Upper lobe of right lung (tissue), 1 donor: ENCODE data around the gene ZBTB49. TPM values are rescaled to one million over a fixed set of nuclear protein-coding genes. Genes with fewer than 3 reads are reported as not detected.

Experiments used
- ATAC-seq: fragments of 200-7000 bp; cut with Tn5 transposase; one replicate; pipeline ENCODE4 v1.9.1; 2020; ENCODE audit warnings: mild to moderate bottlenecking, moderate library complexity
- DNase-seq: peaks from one replicate; pipeline ENCODE4 v3.0.0-alpha.2; 2020
- H3K27ac ChIP-seq: fragments of 200-600 bp; one replicate; pipeline ENCODE4 v1.8.0; 2022
- H3K27me3 ChIP-seq: fragments of 200-600 bp; one replicate; pipeline ENCODE4 v1.8.0; 2022; ENCODE audit warnings: mild to moderate bottlenecking
- H3K36me3 ChIP-seq: fragments of 200-600 bp; one replicate; pipeline ENCODE4 v1.8.0; 2022
- H3K4me1 ChIP-seq: fragments of 200-600 bp; one replicate; pipeline ENCODE4 v1.8.0; 2022
- H3K4me3 ChIP-seq: fragments of 200-600 bp; one replicate; pipeline ENCODE4 v1.8.0; 2022; ENCODE audit warnings: mild to moderate bottlenecking
- H3K9me3 ChIP-seq: fragments of 200-600 bp; one replicate; pipeline ENCODE4 v1.8.0; 2022
- CTCF ChIP-seq: fragments of 200-600 bp; IDR thresholded peaks from one replicate; pipeline ENCODE4 v1.8.0; 2022; ENCODE audit warnings: antibody characterized with exemption
- intact Hi-C: fragments of 100-400 bp; cut with DNase I; formaldehyde crosslinking; loops from one replicate; pipeline ENCODE4 v1.11.0; 2022
- total RNA-seq: library from RNA; stranded (reverse); fragmentation: NEBNext Ultra II Directional; extraction: Animal tissue kit (Norgen Biotek cat#: 25700); gene quantifications from one replicate; pipeline ENCODE4 v1.2.1, GENCODE V29; 2021
- donor health status: DM: no; HTN: yes; CAD: no; lungs with severe emphysema.

ZBTB49 gene
- total RNA-seq, 1 donor from 2014 or later = 5.6 TPM

GRCh38 chr4:4323705-4324534, 33.9 kb downstream of the ZBTB49 start:
- DNase-seq (peak; percentile 19), ATAC-seq (no peak)
- H3K4me3 ChIP-seq = no peak overlapping the region
- H3K9me3 ChIP-seq = no peaks in the 10 kb centered on the region
- H3K27ac ChIP-seq = peak overlapping the region; percentile 37
- intact Hi-C loops = no loop called here
- no peaks in the 10 kb centered on the region for H3K4me1 ChIP-seq
- H3K27me3 ChIP-seq = no peaks in the 10 kb centered on the region
- TF ChIP-seq CTCF = no peak
- peaks cover 31% of the 10 kb centered on the region for H3K36me3 ChIP-seq

GRCh38 chr4:4325321-4325720, 35.3 kb downstream of the ZBTB49 start:
- Histone ChIP-seq H3K4me1 (no peaks in the 10 kb centered on the region), H3K36me3 (peaks cover 22% of the 10 kb centered on the region), H3K27me3 (no peaks in the 10 kb centered on the region), H3K27ac (no peak overlapping the region), H3K4me3 (no peak overlapping the region), H3K9me3 (no peaks in the 10 kb centered on the region)
- intact Hi-C loops = no loop called here
- ATAC-seq (no peak), DNase-seq (peak; percentile 6)
- no peak for TF ChIP-seq CTCF

GRCh38 chr4:4326166-4326565, 36.1 kb downstream of the ZBTB49 start:
- Histone ChIP-seq H3K4me3 (no peak overlapping the region), H3K27ac (no peak overlapping the region), H3K27me3 (no peaks in the 10 kb centered on the region), H3K36me3 (peaks cover 13% of the 10 kb centered on the region), H3K4me1 (no peaks in the 10 kb centered on the region), H3K9me3 (no peaks in the 10 kb centered on the region)
- ATAC-seq (no peak), DNase-seq (peak; percentile 21)
- no peak for TF ChIP-seq CTCF
- intact Hi-C loops = no loop called here

- Histone ChIP-seq H3K27ac (no peak overlapping the region), H3K4me3 (no peak overlapping the region), H3K27me3 (no peaks in the 10 kb centered on the region), H3K4me1 (no peaks in the 10 kb centered on the region), H3K36me3 (no peaks in the 10 kb centered on the region), H3K9me3 (no peaks in the 10 kb centered on the region)
- ATAC-seq (peak; percentile 64), DNase-seq (peak; percentile 66)
- intact Hi-C loops = no loop called here
- TF ChIP-seq CTCF = peak; percentile 28
Observed at GRCh38 chr4:4327652-4328121, 37.6 kb downstream of the ZBTB49 start.

GRCh38 chr4:4328206-4328605, 38.2 kb downstream of the ZBTB49 start:
- intact Hi-C loops = no loop called here
- no peaks in the 10 kb centered on the region for H3K27me3 ChIP-seq
- DNase-seq = no peak

More at GRCh38 chr4:4328206-4328605, 38.2 kb downstream of the ZBTB49 start:
- H3K4me3 ChIP-seq = no peak overlapping the region
- no peak overlapping the region for H3K27ac ChIP-seq
- H3K4me1 ChIP-seq = no peaks in the 10 kb centered on the region
- ATAC-seq = no peak
- H3K9me3 ChIP-seq = no peaks in the 10 kb centered on the region
- no peak for TF ChIP-seq CTCF
- H3K36me3 ChIP-seq = no peaks in the 10 kb centered on the region
